Heart left ventricle (tissue), 16 donors: Measurements from ENCODE around the gene SSB. TPM values are rescaled to one million over a fixed set of nuclear protein-coding genes. Genes with fewer than 3 reads are reported as not detected.

Experiments used
- ATAC-seq, 4 donors: fragments of 200-7000 bp; cut with Tn5 transposase; one replicate each; pipeline ENCODE4 v1.9.1; 2020 to 2022; ENCODE audit warnings: moderate library complexity in 4 of 4, mild to moderate bottlenecking in 3 of 4, moderate number of reproducible peaks in 1 of 4
- DNase-seq, 5 donors: peaks; one replicate each; pipeline ENCODE4 v3.0.0-alpha.2; 2020
- H3K27ac ChIP-seq, 12 donors: fragments of 200-600 bp; sonication (generic) in 4 of 12; one replicate each; pipeline versions ENCODE4 v1.5.0 to v1.8.0; 2016 to 2022; ENCODE audit warnings: mild to moderate bottlenecking in 2 of 12
- H3K27me3 ChIP-seq, 9 donors: fragments of 200-600 bp; sonication (generic) in 2 of 9; one replicate each; pipeline versions ENCODE4 v1.5.1 to v1.8.0; 2016 to 2022; ENCODE audit warnings: mild to moderate bottlenecking in 3 of 9
- H3K36me3 ChIP-seq, 9 donors: fragments of 200-600 bp; sonication (generic) in 2 of 9; one replicate each; pipeline versions ENCODE4 v1.5.0 to v1.8.0; 2018 to 2022; ENCODE audit warnings: mild to moderate bottlenecking in 2 of 9
- H3K4me1 ChIP-seq, 12 donors: fragments of 200-600 bp; sonication (generic) in 4 of 12; one replicate each; pipeline versions ENCODE4 v1.5.0 to v1.8.0; 2016 to 2022; ENCODE audit warnings: mild to moderate bottlenecking in 3 of 12
- H3K4me3 ChIP-seq, 12 donors: fragments of 200-600 bp; sonication (generic) in 4 of 12; one replicate each; pipeline versions ENCODE4 v1.5.0 to v1.8.0; 2017 to 2022; ENCODE audit warnings: mild to moderate bottlenecking in 9 of 12, moderate library complexity in 4 of 12
- H3K9me3 ChIP-seq, 12 donors: fragments of 200-600 bp; sonication (generic) in 4 of 12; one replicate each; pipeline versions ENCODE4 v1.5.0 to v1.8.0; 2016 to 2022; ENCODE audit warnings: mild to moderate bottlenecking in 1 of 12
- POLR2A ChIP-seq, 2 donors: fragments of 450-650 bp; IDR thresholded peaks; one replicate each; pipeline ENCODE4 v1.6.1; 2017; ENCODE audit warnings: antibody characterized with exemption in 2 of 2, mild to moderate bottlenecking in 2 of 2, moderate library complexity in 2 of 2
- WGBS, 4 donors: extraction: QIAGEN DNeasy Blood & Tissue Kit in 2 of 4; methylation state at CpG; one replicate each; pipeline versions ENCODE4 v1.1.5 to v1.1.7; 2013 to 2018; 5-methylcytosine and 5-hydroxymethylcytosine counted together
- intact Hi-C, 10 donors: fragments of 100-400 bp; cut with DNase I; formaldehyde crosslinking; loops; one replicate each; pipeline versions ENCODE4 v1.11.1 to v1.14.2; 2022
- polyA plus RNA-seq, 2 donors: library from polyadenylated mRNA; stranded (reverse); fragments of 200-250 nt; gene quantifications; one replicate each; pipeline ENCODE4 v1.2.3, GENCODE V29; 2013
- total RNA-seq, 9 donors: library from RNA; depleted of rRNA in 2 of 9; stranded (reverse); fragments of >200 nt in 2 of 9; fragmentation: NEBNext Ultra II Directional in 3 of 9; extraction: Animal tissue kit (Norgen Biotek cat#: 25700) in 3 of 9; gene quantifications; one replicate each; pipeline versions ENCODE4 v1.1.0 to v1.2.4, GENCODE V29; 2016 to 2023
- TF ChIP-seq, protein P1 (sequence below), 12 donors: fragments of 200-600 bp; sonication (generic) in 4 of 12; IDR thresholded peaks; one replicate each; pipeline versions ENCODE4 v1.5.0 to v1.8.0; 2018 to 2022; ENCODE audit warnings: antibody characterized with exemption in 12 of 12, mild to moderate bottlenecking in 5 of 12
- donor health status: ischemic (EF 13 %, LVEDD 7.1; RV severe dilation, severe dysfunction).
- donor health status: healthy with polysubstance abuse.
- donor health status: DM: no; HTN: yes; CAD: no.
- donor health status: DM: no; HTN: no; CAD: no.
- donor health status: ischemic (EF 25% LVEDD 6.9; RV normal size, moderate dysfunction).
- donor health status: ischemic (EF 25% LVEDD 5.7; RV mildly dilated, moderate dysfunction).
- donor health status: healthy.
- donor health status: DM: yes; HTN: yes; CAD: no.
- donor health status: ischemic (EF 35%, LVEDD 5.7; RV mildly dilated, moderate dysfunction).
- donor health status: nonischemic (EF 11% LVEDD 7.7; RV severe dilation, severe dysfunction).
- donor health status: DM: yes; HTN: yes; CAD: no.
- donor health status: PGD.
- donor health status: ischemic (EF 29% LVEDD 5.4; RV normal size, mild dysfunction).
- donor health status: nonischemic (EF 23%, LVEDD 6.1; RV moderate dilation, normal function).

Gene SSB
- total and polyA plus RNA-seq, 11 donors: 37.4 to 94.0 (median 53.9) TPM

DNA sequence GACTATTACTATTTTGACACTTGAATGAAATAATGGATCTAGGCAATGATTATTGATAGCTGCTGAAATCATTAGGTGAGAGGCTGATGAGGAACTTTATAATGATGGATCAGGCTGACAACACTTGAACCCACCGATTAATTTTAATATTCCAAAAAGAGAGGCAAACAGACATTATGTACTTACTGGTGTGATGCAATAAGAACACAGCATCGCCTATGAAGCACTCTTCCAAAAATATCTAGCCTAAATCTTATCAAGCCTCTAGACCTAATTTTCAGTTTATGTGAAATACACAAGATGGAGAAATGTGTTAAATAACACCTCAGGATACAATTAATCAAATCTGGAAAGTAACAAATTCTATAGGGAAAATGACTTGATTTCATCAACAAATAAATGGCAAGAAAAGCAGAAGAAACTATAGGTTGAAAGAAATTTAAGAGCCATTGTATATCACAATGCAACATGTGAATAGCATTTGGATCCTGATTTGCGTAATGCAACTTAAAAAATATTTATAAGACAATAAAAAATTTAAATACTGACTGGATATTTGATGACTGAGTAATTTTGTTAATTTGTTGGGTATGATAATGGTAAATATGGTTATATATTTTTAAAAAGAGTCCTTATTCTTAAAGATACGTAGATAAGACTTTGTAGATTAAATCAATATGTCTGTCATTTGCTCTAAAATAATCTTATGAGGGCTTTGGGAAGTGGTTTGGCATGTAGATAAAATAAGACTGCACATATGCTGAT is 17.2 kb upstream of the SSB start:
- Histone ChIP-seq H3K36me3 (no peaks in the 10 kb centered on the region), H3K27me3 (no peaks in the 10 kb centered on the region), H3K4me1 (no peaks in the 10 kb centered on the region), H3K27ac (no peak overlapping the region), H3K4me3 (no peak overlapping the region), H3K9me3 (no peaks in the 10 kb centered on the region)
- no peak for ATAC-seq
- TF ChIP-seq, protein P1, sequence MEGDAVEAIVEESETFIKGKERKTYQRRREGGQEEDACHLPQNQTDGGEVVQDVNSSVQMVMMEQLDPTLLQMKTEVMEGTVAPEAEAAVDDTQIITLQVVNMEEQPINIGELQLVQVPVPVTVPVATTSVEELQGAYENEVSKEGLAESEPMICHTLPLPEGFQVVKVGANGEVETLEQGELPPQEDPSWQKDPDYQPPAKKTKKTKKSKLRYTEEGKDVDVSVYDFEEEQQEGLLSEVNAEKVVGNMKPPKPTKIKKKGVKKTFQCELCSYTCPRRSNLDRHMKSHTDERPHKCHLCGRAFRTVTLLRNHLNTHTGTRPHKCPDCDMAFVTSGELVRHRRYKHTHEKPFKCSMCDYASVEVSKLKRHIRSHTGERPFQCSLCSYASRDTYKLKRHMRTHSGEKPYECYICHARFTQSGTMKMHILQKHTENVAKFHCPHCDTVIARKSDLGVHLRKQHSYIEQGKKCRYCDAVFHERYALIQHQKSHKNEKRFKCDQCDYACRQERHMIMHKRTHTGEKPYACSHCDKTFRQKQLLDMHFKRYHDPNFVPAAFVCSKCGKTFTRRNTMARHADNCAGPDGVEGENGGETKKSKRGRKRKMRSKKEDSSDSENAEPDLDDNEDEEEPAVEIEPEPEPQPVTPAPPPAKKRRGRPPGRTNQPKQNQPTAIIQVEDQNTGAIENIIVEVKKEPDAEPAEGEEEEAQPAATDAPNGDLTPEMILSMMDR (IDR thresholded peaks at IDR 0.05): no peak
- TF ChIP-seq POLR2A (IDR thresholded peaks at IDR 0.05): no peak
- WGBS, 4 donors: 80 to 93% (median 87%) methylated on average over 4 of the region's 4 CpGs
- intact Hi-C loops: no loop called here
- DNase-seq: no peak

DNA sequence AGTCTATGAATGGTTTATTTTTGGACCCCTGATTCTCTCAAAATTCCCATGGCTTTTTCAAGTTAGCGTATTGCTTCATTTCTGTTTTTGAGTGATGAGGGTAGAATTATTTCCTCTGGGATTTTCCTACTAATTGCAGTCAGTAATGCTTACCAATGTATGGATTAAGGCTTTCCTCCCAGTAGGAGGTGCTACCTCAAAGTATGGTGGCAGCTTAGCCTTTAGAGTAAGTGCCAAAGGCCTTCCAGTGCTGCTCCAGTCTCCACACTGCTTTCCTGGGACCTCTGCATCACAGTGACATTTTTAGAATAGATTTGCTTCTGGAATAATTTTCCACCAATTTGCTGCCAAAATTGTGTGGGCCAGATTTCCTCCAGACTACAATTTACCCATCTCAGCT is 16.2 kb upstream of the SSB start:
- no peak overlapping the region for H3K27ac ChIP-seq
- H3K4me3 ChIP-seq: no peak overlapping the region
- no peaks in the 10 kb centered on the region for H3K9me3 ChIP-seq
- no peak for DNase-seq
- no peaks in the 10 kb centered on the region for H3K36me3 ChIP-seq
- intact Hi-C loops: no loop called here
- TF ChIP-seq, protein P1 (IDR thresholded peaks at IDR 0.05): no peak
- no peak for TF ChIP-seq POLR2A (IDR thresholded peaks at IDR 0.05)
- no peaks in the 10 kb centered on the region for H3K27me3 ChIP-seq
- 90 to 100% (median 99%) methylated on average over 1 of the region's 1 CpG for WGBS, 4 donors
- ATAC-seq: no peak
- H3K4me1 ChIP-seq: no peaks in the 10 kb centered on the region

DNA sequence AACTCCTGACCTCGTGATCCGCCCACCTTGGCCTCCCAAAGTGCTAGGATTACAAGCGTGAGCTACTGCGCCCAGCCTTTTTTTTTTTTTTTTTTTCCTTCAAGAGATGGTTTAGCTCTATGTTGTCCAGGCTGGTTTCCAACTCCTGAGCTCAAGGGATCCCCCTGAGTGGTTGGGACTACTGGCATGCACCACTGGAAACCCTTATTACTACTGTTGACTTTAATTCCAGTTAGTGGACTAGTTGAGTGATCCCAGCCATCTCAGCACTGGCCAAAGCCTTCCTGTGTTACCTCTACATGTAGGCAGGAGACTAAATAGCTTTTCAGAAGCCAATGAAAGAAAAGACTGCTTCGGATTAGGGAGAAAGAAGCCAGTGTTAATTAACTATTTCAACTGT is 8.1 kb upstream of the SSB start:
- 88 to 93% (median 89%) methylated on average over 5 of the region's 5 CpGs for WGBS, 4 donors
- no peaks in the 10 kb centered on the region for H3K36me3 ChIP-seq
- DNase-seq (no peak), ATAC-seq (no peak)
- intact Hi-C loops: loop anchor here in 3 of 10 donors (10.0 kb wide), 3 partner anchors 96 to 266 kb away; partner anchors contain the start of genes CFAP210 (in 1 of the 3), PHOSPHO2 (in 1 of the 3) and PPIG (in 1 of the 3)
- H3K4me3 ChIP-seq: no peak overlapping the region
- H3K27ac ChIP-seq: no peak overlapping the region
- peaks cover 0 to 3% (median 0%) of the 10 kb centered on the region in 9 donors for H3K27me3 ChIP-seq
- TF ChIP-seq POLR2A (IDR thresholded peaks at IDR 0.05): no peak
- TF ChIP-seq, protein P1 (IDR thresholded peaks at IDR 0.05): no peak
- peaks cover 0 to 6% (median 0%) of the 10 kb centered on the region in 12 donors for H3K4me1 ChIP-seq
- no peaks in the 10 kb centered on the region for H3K9me3 ChIP-seq

DNA sequence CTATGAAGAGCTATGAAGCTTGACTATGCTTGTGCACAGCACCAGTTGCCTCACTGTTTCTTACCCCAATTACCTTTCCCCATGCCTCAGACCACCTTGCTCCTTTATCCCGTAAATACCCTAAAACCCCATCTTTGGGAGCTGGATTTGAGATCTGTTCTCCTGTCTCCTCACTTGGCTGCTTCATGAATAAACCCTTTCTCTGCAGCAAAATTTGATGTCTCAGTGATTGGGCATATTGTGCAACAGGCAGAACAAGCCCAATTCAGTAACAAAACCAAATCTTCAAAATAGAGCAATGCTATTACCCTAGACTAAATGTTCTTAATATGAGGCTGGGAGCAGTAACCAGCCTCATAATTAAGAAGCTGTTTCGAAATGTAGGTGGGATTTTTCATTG is 3.5 kb upstream of the SSB start:
- no peak for DNase-seq
- no peak overlapping the region for H3K4me3 ChIP-seq
- intact Hi-C loops: loop anchor here in 3 of 10 donors (10.0 kb wide), 3 partner anchors 100 to 270 kb away; partner anchors contain the start of genes CFAP210 (in 1 of the 3), PHOSPHO2 (in 1 of the 3) and PPIG (in 1 of the 3)
- 58 to 94% (median 93%) methylated on average over 2 of the region's 2 CpGs for WGBS, 4 donors
- H3K27me3 ChIP-seq: no peaks in the 10 kb centered on the region
- no peak for ATAC-seq
- H3K36me3 ChIP-seq: no peaks in the 10 kb centered on the region
- TF ChIP-seq, protein P1 (IDR thresholded peaks at IDR 0.05): no peak
- no peak for TF ChIP-seq POLR2A (IDR thresholded peaks at IDR 0.05)
- peaks cover 0 to 14% (median 5%) of the 10 kb centered on the region in 12 donors for H3K4me1 ChIP-seq
- no peaks in the 10 kb centered on the region for H3K9me3 ChIP-seq
- H3K27ac ChIP-seq: no peak overlapping the region
